H7 (cell line): Measurements from ENCODE around the gene SRM. TPM values are rescaled to one million over a fixed set of nuclear protein-coding genes. Genes with fewer than 3 reads are reported as not detected.
"Not testable (repeated sequence)": the region's sequence is repeated elsewhere in the genome, so short reads cannot be mapped to it uniquely, and the experiment has no call there.

Source experiments
- DNase-seq: peaks from one replicate; pipeline ENCODE4 v3.0.0; 2012
- H3K27me3 ChIP-seq: 2 replicates; pipeline ENCODE4 v1.6.0; 2011; ENCODE audit warnings: mild to moderate bottlenecking, low read length; ENCODE audit not compliant: control insufficient read depth, insufficient read depth
- H3K36me3 ChIP-seq: replicated peaks from 2 replicates; pipeline ENCODE4 v1.5.1; 2011; ENCODE audit warnings: low read length; ENCODE audit not compliant: control insufficient read depth, insufficient read depth
- H3K4me3 ChIP-seq: 2 replicates; pipeline ENCODE4 v1.5.1; 2011; ENCODE audit warnings: low read depth, mild to moderate bottlenecking, control low read depth, low read length, moderate library complexity; ENCODE audit not compliant: insufficient read depth
- total RNA-seq: library from RNA; depleted of rRNA; stranded (reverse); fragments of >200 nt; shearing (Covaris generic); gene quantifications from 2 replicates; pipeline ENCODE4 v1.2.3, GENCODE V29; 2014

SRM gene
- total RNA-seq, 1 experiment from 2014 or later: 110 TPM

GRCh38 chr1:11071463-11072215 is 11.8 kb upstream of the SRM start:
- Histone ChIP-seq H3K27me3 (no peaks in the 10 kb centered on the region), H3K4me3 (no peak overlapping the region), H3K36me3 (peaks cover 68% of the 10 kb centered on the region)
- DNase-seq: no peak

GRCh38 chr1:11070876-11071275 is 11.1 kb upstream of the SRM start:
- no peak overlapping the region for H3K4me3 ChIP-seq
- H3K27me3 ChIP-seq: no peaks in the 10 kb centered on the region
- peaks cover 68% of the 10 kb centered on the region for H3K36me3 ChIP-seq
- DNase-seq: no peak

- no peak overlapping the region for H3K4me3 ChIP-seq
- DNase-seq: no peak
- no peaks in the 10 kb centered on the region for H3K27me3 ChIP-seq
- peaks cover 59% of the 10 kb centered on the region for H3K36me3 ChIP-seq
Measured at GRCh38 chr1:11068600-11069473, 9.0 kb upstream of the SRM start.

- peaks cover 57% of the 10 kb centered on the region for H3K36me3 ChIP-seq
- no peak overlapping the region for H3K4me3 ChIP-seq
- DNase-seq: no peak
- no peaks in the 10 kb centered on the region for H3K27me3 ChIP-seq
Measured at GRCh38 chr1:11067716-11068599, 8.1 kb upstream of the SRM start.

- peaks cover 41% of the 10 kb centered on the region for H3K36me3 ChIP-seq
Measured at GRCh38 chr1:11065796-11066195, 6.0 kb upstream of the SRM start.

GRCh38 chr1:11064942-11065341 is 5.1 kb upstream of the SRM start:
- no peaks in the 10 kb centered on the region for H3K27me3 ChIP-seq
- H3K4me3 ChIP-seq: no peak overlapping the region
- H3K36me3 ChIP-seq: peaks cover 37% of the 10 kb centered on the region
- no peak for DNase-seq

More at GRCh38 chr1:11065796-11066195, 6.0 kb upstream of the SRM start:
- DNase-seq: no peak
- Histone ChIP-seq H3K27me3 (no peaks in the 10 kb centered on the region), H3K4me3 (no peak overlapping the region)

- not testable (repeated sequence) for H3K27me3 ChIP-seq, H3K4me3 ChIP-seq
- H3K36me3 ChIP-seq: peaks cover 29% of the 10 kb centered on the region
- peak; percentile 69 for DNase-seq
Measured at GRCh38 chr1:11063937-11064537, 4.2 kb upstream of the SRM start.

- Histone ChIP-seq H3K27me3 (no peaks in the 10 kb centered on the region), H3K36me3 (peaks cover 20% of the 10 kb centered on the region), H3K4me3 (no peak overlapping the region)
- DNase-seq: no peak
Measured at GRCh38 chr1:11062965-11063401, 3.2 kb upstream of the SRM start.

GRCh38 chr1:11061652-11062365 is 2.0 kb upstream of the SRM start:
- no peaks in the 10 kb centered on the region for H3K27me3 ChIP-seq
- no peak overlapping the region for H3K4me3 ChIP-seq
- peaks cover 18% of the 10 kb centered on the region for H3K36me3 ChIP-seq
- no peak for DNase-seq

GRCh38 chr1:11059155-11059967 is 457 bp downstream of the SRM start:
- Histone ChIP-seq H3K27me3 (no peaks in the 10 kb centered on the region), H3K36me3 (peaks cover 17% of the 10 kb centered on the region), H3K4me3 (peak overlapping the region; percentile 98)
- DNase-seq: peak; percentile 85

- H3K27me3 ChIP-seq: no peaks in the 10 kb centered on the region
- peak; percentile 72 for DNase-seq
- H3K36me3 ChIP-seq: peaks cover 17% of the 10 kb centered on the region
- peak overlapping the region; percentile 98 for H3K4me3 ChIP-seq
Measured at GRCh38 chr1:11058595-11059154, 1.1 kb downstream of the SRM start.

GRCh38 chr1:11058026-11058425 is 1.8 kb downstream of the SRM start:
- H3K36me3 ChIP-seq: peaks cover 17% of the 10 kb centered on the region
- no peak for DNase-seq
- no peak overlapping the region for H3K4me3 ChIP-seq
- H3K27me3 ChIP-seq: no peaks in the 10 kb centered on the region

- Histone ChIP-seq H3K36me3 (peaks cover 17% of the 10 kb centered on the region), H3K27me3 (no peaks in the 10 kb centered on the region), H3K4me3 (no peak overlapping the region)
- peak; percentile 65 for DNase-seq
Measured at GRCh38 chr1:11057477-11057876, 2.3 kb downstream of the SRM start.
